TTC549 (cell line): ENCODE results near the gene CHRND.

Source experiments
- FAIRE-seq: peaks from 2 replicates; lab custom pipeline; 2012; peaks lifted over from hg19 to GRCh38; lab: Jason Lieb, UNC

Gene CHRND

GRCh38 chr2:232576995-232577394 is 51.0 kb downstream of the CHRND start:
- FAIRE-seq: no peak

- FAIRE-seq: no peak
These were observed 51.9 kb downstream of the CHRND start for GRCh38 chr2:232577841-232578240.

GRCh38 chr2:232578626-232579025 is 52.7 kb downstream of the CHRND start:
- FAIRE-seq: no peak

- no peak for FAIRE-seq
These were observed 54.7 kb downstream of the CHRND start for GRCh38 chr2:232580648-232580981.

GRCh38 chr2:232581725-232582124 is 55.8 kb downstream of the CHRND start:
- FAIRE-seq: no peak

- FAIRE-seq: no peak
These were observed 58.3 kb downstream of the CHRND start for GRCh38 chr2:232584238-232584637.
